Activated CD4-positive, alpha-beta memory T cell treated with anti-CD3 and anti-CD28 coated beads, Interleukin-2, amount 10 ng/mL, durations not matched to agents 7 days and 5 days (primary cell): ENCODE results near the gene AKAP7. TPM values are rescaled to one million over a fixed set of nuclear protein-coding genes. Genes with fewer than 3 reads are reported as not detected.

Source experiments
- CTCF ChIA-PET: fragments of 350-600 bp; sonication (Branson Sonifier 250); formaldehyde crosslinking; loops from one replicate; lab custom pipeline; 2021; ENCODE audit warnings: antibody characterized with exemption, inconsistent platforms; lab: Charles Lee
- POLR2A ChIA-PET: fragments of 350-600 bp; sonication (Branson Sonifier 250); formaldehyde crosslinking; loops from one replicate; lab custom pipeline; 2021; ENCODE audit warnings: antibody characterized with exemption; lab: Charles Lee
- DNase-seq: peaks from one replicate; pipeline ENCODE4 v3.0.0-alpha.2; 2020
- H3K27ac Mint-ChIP-seq: one replicate; pipeline ENCODE4 v1.8.0; 2021; ENCODE audit warnings: mild to moderate bottlenecking, mixed read lengths
- H3K27me3 Mint-ChIP-seq: one replicate; pipeline ENCODE4 v1.8.0; 2021; ENCODE audit warnings: mixed read lengths
- H3K36me3 Mint-ChIP-seq: one replicate; pipeline ENCODE4 v1.8.0; 2021; ENCODE audit warnings: low read depth, mixed read lengths
- H3K4me1 Mint-ChIP-seq: one replicate; pipeline ENCODE4 v1.8.0; 2021; ENCODE audit warnings: mixed read lengths
- H3K4me3 Mint-ChIP-seq: one replicate; pipeline ENCODE4 v1.8.0; 2021; ENCODE audit warnings: mild to moderate bottlenecking, mixed read lengths
- H3K9me3 Mint-ChIP-seq: one replicate; pipeline ENCODE4 v1.8.0; 2021; ENCODE audit warnings: mixed read lengths
- total RNA-seq, 2 experiments: library from RNA; stranded (reverse); gene quantifications; one replicate each; pipeline ENCODE4 v1.2.3, GENCODE V29; 2021

The AKAP7 gene
- total RNA-seq, 2 experiments from 2014 or later: 7.2 to 8.4 TPM

- Mint-ChIP-seq H3K9me3 (no peaks in the 10 kb centered on the region), H3K27me3 (no peaks in the 10 kb centered on the region), H3K4me3 (no peak overlapping the region), H3K4me1 (peaks cover 6% of the 10 kb centered on the region), H3K36me3 (no peaks in the 10 kb centered on the region), H3K27ac (peak overlapping the region; percentile 81)
- CTCF ChIA-PET: interaction anchor here (0.7 to 4.1 kb wide), 14 partner anchors 9 to 471 kb away, joined by 3 to 44 read pairs (median 3); partner anchors contain the start of gene MED23
- POLR2A ChIA-PET: interaction anchor here (1.0 to 2.0 kb wide), 4 partner anchors 16 to 351 kb away, joined by 3 to 17 read pairs (median 4); no protein-coding TSS in a partner anchor
- DNase-seq: peak; percentile 26
These were observed 47.7 kb downstream of the AKAP7 start for GRCh38 chr6:131182991-131183425.

- Mint-ChIP-seq H3K4me3 (no peak overlapping the region), H3K36me3 (no peaks in the 10 kb centered on the region), H3K9me3 (no peaks in the 10 kb centered on the region), H3K4me1 (peaks cover 6% of the 10 kb centered on the region), H3K27ac (peak overlapping the region; percentile 81), H3K27me3 (no peaks in the 10 kb centered on the region)
- ChIA-PET CTCF (interaction anchor here (0.7 to 4.1 kb wide), 8 partner anchors 16 to 445 kb away, joined by 3 to 44 read pairs (median 3); partner anchors contain the start of gene MED23), POLR2A (interaction anchor here (1.0 to 2.0 kb wide), 3 partner anchors 15 to 350 kb away, joined by 3 to 17 read pairs (median 5); no protein-coding TSS in a partner anchor)
- DNase-seq: no peak
These were observed 48.3 kb downstream of the AKAP7 start for GRCh38 chr6:131183427-131184095.

- Mint-ChIP-seq H3K9me3 (peaks cover 23% of the 10 kb centered on the region), H3K36me3 (peaks cover 23% of the 10 kb centered on the region), H3K4me3 (no peak overlapping the region), H3K4me1 (no peaks in the 10 kb centered on the region), H3K27ac (no peak overlapping the region), H3K27me3 (no peaks in the 10 kb centered on the region)
- POLR2A ChIA-PET: no interaction called here
- CTCF ChIA-PET: interaction anchor here (0.7 to 1.6 kb wide), 4 partner anchors 9 to 1428 kb away, joined by 3 to 4 read pairs (median 4); partner anchors contain the start of gene MED23
- DNase-seq: no peak
These were observed 56.3 kb downstream of the AKAP7 start for GRCh38 chr6:131191590-131191989.

- Mint-ChIP-seq H3K4me1 (peaks cover 42% of the 10 kb centered on the region), H3K27ac (peak overlapping the region; percentile 94), H3K4me3 (no peak overlapping the region), H3K27me3 (no peaks in the 10 kb centered on the region), H3K9me3 (peaks cover 17% of the 10 kb centered on the region), H3K36me3 (peaks cover 35% of the 10 kb centered on the region)
- CTCF ChIA-PET: interaction anchor here (1.1 to 4.7 kb wide), 2 partner anchors 17 to 335 kb away, joined by 3 to 81 read pairs; no protein-coding TSS in a partner anchor
- POLR2A ChIA-PET: interaction anchor here (0.6 to 4.0 kb wide), 6 partner anchors 14 to 430 kb away, joined by 3 to 36 read pairs (median 10); partner anchors contain the start of gene MED23
- peak; percentile 48 for DNase-seq
These were observed 62.4 kb downstream of the AKAP7 start for GRCh38 chr6:131197716-131198115.

GRCh38 chr6:131199568-131200272 is 64.5 kb downstream of the AKAP7 start:
- POLR2A ChIA-PET: interaction anchor here (0.6 to 4.0 kb wide), 9 partner anchors 11 to 428 kb away, joined by 3 to 36 read pairs (median 5); partner anchors contain the start of gene MED23
- Mint-ChIP-seq H3K4me3 (peak overlapping the region; percentile 75), H3K4me1 (peaks cover 54% of the 10 kb centered on the region), H3K9me3 (no peaks in the 10 kb centered on the region), H3K36me3 (peaks cover 21% of the 10 kb centered on the region), H3K27ac (peak overlapping the region; percentile 94), H3K27me3 (no peaks in the 10 kb centered on the region)
- DNase-seq: peak; percentile 84
- CTCF ChIA-PET: interaction anchor here (0.8 to 4.7 kb wide), 16 partner anchors 10 to 710 kb away, joined by 3 to 81 read pairs (median 4); partner anchors contain the start of gene MED23

- H3K4me3 Mint-ChIP-seq: no peak overlapping the region
- H3K27ac Mint-ChIP-seq: no peak overlapping the region
- ChIA-PET POLR2A (no interaction called here), CTCF (interaction anchor here (1.1 to 1.6 kb wide), 2 partner anchors 22 to 422 kb away, joined by 3 to 4 read pairs; partner anchors contain the start of gene MED23)
- no peaks in the 10 kb centered on the region for H3K27me3 Mint-ChIP-seq
- peaks cover 26% of the 10 kb centered on the region for H3K4me1 Mint-ChIP-seq
- peaks cover under 1% of the 10 kb centered on the region for H3K9me3 Mint-ChIP-seq
- no peak for DNase-seq
- peaks cover 7% of the 10 kb centered on the region for H3K36me3 Mint-ChIP-seq
These were observed 70.4 kb downstream of the AKAP7 start for GRCh38 chr6:131205481-131206244.

- peaks cover 21% of the 10 kb centered on the region for H3K4me1 Mint-ChIP-seq
- DNase-seq: no peak
- peaks cover 10% of the 10 kb centered on the region for H3K36me3 Mint-ChIP-seq
- H3K27ac Mint-ChIP-seq: no peak overlapping the region
- CTCF ChIA-PET: no interaction called here
- H3K9me3 Mint-ChIP-seq: peaks cover 2% of the 10 kb centered on the region
- no peak overlapping the region for H3K4me3 Mint-ChIP-seq
- no peaks in the 10 kb centered on the region for H3K27me3 Mint-ChIP-seq
- POLR2A ChIA-PET: no interaction called here
These were observed 71.4 kb downstream of the AKAP7 start for GRCh38 chr6:131206463-131207251.

- ChIA-PET POLR2A (no interaction called here), CTCF (no interaction called here)
- H3K4me1 Mint-ChIP-seq: peaks cover 20% of the 10 kb centered on the region
- H3K27me3 Mint-ChIP-seq: no peaks in the 10 kb centered on the region
- peaks cover 2% of the 10 kb centered on the region for H3K9me3 Mint-ChIP-seq
- H3K36me3 Mint-ChIP-seq: peaks cover 7% of the 10 kb centered on the region
- H3K27ac Mint-ChIP-seq: no peak overlapping the region
- DNase-seq: no peak
- no peak overlapping the region for H3K4me3 Mint-ChIP-seq
These were observed 73.5 kb downstream of the AKAP7 start for GRCh38 chr6:131208787-131209186.

GRCh38 chr6:131210469-131210868 is 75.2 kb downstream of the AKAP7 start:
- no peak for DNase-seq
- Mint-ChIP-seq H3K4me1 (peaks cover 20% of the 10 kb centered on the region), H3K27me3 (no peaks in the 10 kb centered on the region), H3K4me3 (no peak overlapping the region), H3K9me3 (peaks cover 2% of the 10 kb centered on the region), H3K36me3 (peaks cover 7% of the 10 kb centered on the region), H3K27ac (no peak overlapping the region)
- CTCF ChIA-PET: interaction anchor here (1.2 kb wide), 1 partner anchor 11 kb away, joined by 7 read pairs; no protein-coding TSS in a partner anchor
- POLR2A ChIA-PET: no interaction called here

- Mint-ChIP-seq H3K36me3 (peaks cover 7% of the 10 kb centered on the region), H3K9me3 (peaks cover 2% of the 10 kb centered on the region), H3K4me1 (peaks cover 20% of the 10 kb centered on the region), H3K4me3 (no peak overlapping the region), H3K27me3 (no peaks in the 10 kb centered on the region), H3K27ac (no peak overlapping the region)
- CTCF ChIA-PET: interaction anchor here (1.1 kb wide), 1 partner anchor 29 kb away, joined by 3 read pairs; no protein-coding TSS in a partner anchor
- DNase-seq: no peak
- POLR2A ChIA-PET: no interaction called here
These were observed 76.8 kb downstream of the AKAP7 start for GRCh38 chr6:131212024-131212423.

- POLR2A ChIA-PET: no interaction called here
- no peaks in the 10 kb centered on the region for H3K27me3 Mint-ChIP-seq
- H3K4me1 Mint-ChIP-seq: peaks cover 20% of the 10 kb centered on the region
- H3K36me3 Mint-ChIP-seq: peaks cover 7% of the 10 kb centered on the region
- no peak overlapping the region for H3K4me3 Mint-ChIP-seq
- no peak overlapping the region for H3K27ac Mint-ChIP-seq
- peaks cover 2% of the 10 kb centered on the region for H3K9me3 Mint-ChIP-seq
- CTCF ChIA-PET: interaction anchor here (1.1 kb wide), 1 partner anchor 30 kb away, joined by 3 read pairs; no protein-coding TSS in a partner anchor
- DNase-seq: no peak
These were observed 77.6 kb downstream of the AKAP7 start for GRCh38 chr6:131212913-131213312.
